ENCODE data around the gene IFT81.
"Not testable (repeated sequence)": the region's sequence is repeated elsewhere in the genome, so short reads cannot be mapped to it uniquely, and the experiment has no call there.

IFT81 gene

DNA sequence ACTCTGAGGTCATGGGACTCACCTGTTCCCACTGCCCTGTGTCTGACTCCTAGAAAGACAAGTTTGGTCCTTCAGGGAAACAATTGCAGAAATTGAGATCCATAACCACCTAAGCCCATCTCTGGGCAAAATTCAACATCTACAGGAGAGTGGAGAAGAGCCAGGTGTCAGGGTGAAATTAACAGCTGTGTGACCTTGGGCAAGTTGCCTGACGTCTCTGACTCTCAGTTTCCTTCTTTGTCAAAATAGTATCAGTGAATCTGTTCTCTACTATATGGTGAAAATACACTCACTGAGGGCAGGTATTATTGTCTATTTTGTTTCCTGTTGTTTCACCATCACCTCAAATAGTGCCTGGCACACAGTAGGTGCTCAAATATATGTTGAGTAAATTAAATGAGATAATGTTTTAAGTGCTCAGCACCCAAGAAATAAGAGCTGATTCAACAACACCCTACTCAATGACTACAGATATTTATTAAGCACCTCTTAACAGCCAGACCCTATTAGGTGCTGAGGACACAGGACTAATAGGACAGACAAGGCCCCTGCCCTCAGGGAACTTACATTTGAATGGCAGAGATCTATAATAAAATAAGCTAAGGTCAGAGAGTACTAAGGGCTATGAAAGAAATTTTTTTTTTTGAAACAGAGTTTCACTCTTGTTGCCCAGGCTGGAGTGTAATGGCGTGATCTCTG, 14.2 kb upstream of the IFT81 start:
- TF ChIP-seq CTCF (IDR thresholded peaks at IDR 0.05; ENCODE audit: insufficient read depth, missing control alignments) = no peak
- FAIRE-seq (no peak), DNase-seq (ENCODE audit: insufficient read length, low spot score) (no peak)

DNA sequence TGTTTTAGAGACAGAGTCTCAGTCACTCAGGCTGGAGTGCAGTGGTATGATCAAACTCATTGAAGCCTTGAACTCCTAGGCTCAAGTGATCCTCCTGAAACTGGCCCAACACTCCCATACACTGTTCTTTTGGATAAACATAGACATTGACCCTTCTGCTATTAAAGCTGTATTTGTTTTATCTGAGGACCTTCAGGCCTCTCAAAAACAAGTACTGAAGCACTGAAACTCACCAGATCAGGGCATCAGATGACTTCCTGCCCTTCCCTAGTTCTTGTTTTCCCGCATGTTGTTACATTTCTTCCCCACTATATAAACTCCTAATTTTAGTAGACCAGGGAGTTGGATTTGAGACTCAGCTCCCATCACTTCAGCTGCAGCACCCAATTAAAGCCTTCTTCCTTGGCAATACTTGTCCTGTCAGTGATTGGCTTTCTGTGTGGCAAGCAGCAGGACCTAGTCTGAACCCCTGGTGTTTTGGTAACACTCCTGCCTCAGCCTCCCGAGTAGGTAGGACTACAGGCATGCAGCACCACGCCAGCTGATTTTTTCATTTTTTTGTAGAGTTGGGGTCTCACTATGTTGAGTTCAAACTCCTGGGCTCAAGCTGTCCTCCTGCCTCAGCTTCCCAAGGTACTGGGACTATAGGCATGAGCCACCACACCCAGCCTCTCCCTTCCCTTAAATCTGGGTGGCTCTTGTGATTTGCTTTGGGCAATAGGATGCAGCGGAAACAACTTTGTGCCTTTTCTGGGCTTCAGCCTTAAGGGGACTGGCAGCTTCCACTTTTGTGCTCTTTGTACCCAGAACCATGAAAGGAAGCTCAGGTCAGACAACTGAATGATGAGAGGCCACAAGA, 12.5 kb upstream of the IFT81 start:
- TF ChIP-seq CTCF (IDR thresholded peaks at IDR 0.05; ENCODE audit: insufficient read depth, missing control alignments) = no peak
- DNase-seq (ENCODE audit: insufficient read length, low spot score) (no peak), FAIRE-seq (no peak)

DNA sequence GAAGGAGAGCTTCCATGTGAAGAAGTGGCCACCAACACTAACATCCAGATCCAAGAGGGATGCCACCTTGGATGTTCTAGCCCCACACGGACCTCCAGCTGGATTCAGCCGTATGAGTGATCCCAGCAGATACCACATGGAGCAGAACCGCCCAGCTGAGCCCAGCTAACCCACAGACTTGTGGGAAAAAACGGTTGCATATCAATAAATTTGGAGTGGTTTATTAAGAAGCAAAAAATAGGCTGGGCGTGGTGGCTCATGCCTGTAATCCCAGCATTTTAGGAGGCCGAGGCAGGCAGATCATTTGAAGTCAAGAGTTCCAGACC, 11.9 kb upstream of the IFT81 start:
- no peak for TF ChIP-seq CTCF (IDR thresholded peaks at IDR 0.05; ENCODE audit: insufficient read depth, missing control alignments)
- FAIRE-seq (no peak), DNase-seq (ENCODE audit: insufficient read length, low spot score) (no peak)

DNA sequence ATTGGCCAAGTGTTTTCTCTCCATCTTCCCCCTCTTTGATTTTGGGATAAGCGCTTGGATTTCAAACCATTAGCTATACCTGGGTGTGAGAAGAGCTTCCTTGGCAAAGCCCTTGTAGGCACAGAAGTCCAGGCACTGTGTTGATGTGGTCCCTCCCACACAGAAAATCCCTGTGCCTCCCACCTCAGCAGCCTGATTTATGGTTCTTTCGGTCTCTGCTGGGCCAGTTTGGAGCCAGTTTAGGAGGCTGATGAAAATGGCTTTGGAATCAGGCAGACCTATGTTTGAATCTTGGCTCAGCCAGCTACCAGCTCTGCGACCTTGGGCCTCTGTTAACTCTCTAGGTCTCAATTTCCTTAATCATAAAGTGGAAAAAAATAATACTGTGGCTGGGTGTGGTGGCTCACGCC, 9.6 kb upstream of the IFT81 start:
- FAIRE-seq (no peak), DNase-seq (ENCODE audit: insufficient read length, low spot score) (no peak)
- TF ChIP-seq CTCF (IDR thresholded peaks at IDR 0.05; ENCODE audit: insufficient read depth, missing control alignments) = no peak

DNA sequence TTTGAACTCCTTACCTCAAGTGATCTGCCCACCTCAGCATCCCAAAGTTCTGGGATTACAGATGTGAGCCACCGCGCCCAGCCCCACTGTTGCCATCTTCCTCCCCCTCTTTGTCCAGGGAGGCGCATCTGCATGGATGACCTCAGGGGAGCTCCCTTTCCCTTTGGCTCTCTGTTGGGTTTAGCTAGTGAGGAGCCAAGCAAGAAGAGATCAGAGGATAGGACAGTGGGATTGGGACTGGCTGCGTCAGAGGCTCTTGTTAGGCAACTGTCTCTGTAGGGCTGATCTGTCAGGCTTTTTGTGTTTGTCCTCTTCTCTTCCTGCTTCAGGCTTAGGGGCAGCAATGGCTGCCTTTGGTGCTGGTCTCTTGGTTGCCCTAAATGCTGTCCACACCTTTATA, 8.5 kb upstream of the IFT81 start:
- DNase-seq (ENCODE audit: insufficient read length, low spot score) = no peak
- TF ChIP-seq CTCF (IDR thresholded peaks at IDR 0.05; ENCODE audit: insufficient read depth, missing control alignments) = no peak
- FAIRE-seq = no peak

- TF ChIP-seq CTCF (IDR thresholded peaks at IDR 0.05; ENCODE audit: insufficient read depth, missing control alignments) = no peak
- DNase-seq (ENCODE audit: insufficient read length, low spot score) = no peak
- FAIRE-seq = no peak
Measured at GRCh38 chr12:110116623-110117022, 7.5 kb upstream of the IFT81 start.

DNA sequence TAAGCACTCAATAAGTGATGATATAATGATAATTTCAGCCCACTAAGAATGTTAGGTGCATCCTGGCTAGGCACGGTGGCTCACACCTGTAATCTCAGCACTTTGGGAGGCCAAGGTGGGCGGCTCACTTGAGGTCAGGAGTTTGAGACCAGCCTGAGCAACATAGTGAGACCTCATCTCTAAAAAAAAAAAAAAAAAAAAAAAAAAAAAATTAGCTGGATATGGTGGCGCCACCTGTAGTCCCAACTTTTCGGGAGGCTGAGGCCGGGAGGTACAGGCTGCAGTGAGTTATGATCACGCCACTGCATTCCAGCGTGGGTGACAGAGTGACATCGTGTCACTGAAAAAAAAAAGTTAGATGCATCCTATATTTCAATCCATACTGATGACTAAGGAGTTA, 6.9 kb upstream of the IFT81 start:
- FAIRE-seq; DNase-seq (ENCODE audit: insufficient read length, low spot score): not testable (repeated sequence)

Data from D721Med (cell line).